IPS-15b (cell line): Measurements from ENCODE around the gene LRRC73.

Source experiments
- H3K27me3 ChIP-seq: one replicate; pipeline ENCODE4 v1.6.1; 2013; ENCODE audit warnings: low read length; ENCODE audit not compliant: control insufficient read depth, insufficient read depth
- H3K36me3 ChIP-seq: one replicate; pipeline ENCODE4 v1.6.1; 2013; ENCODE audit warnings: low read length; ENCODE audit not compliant: control insufficient read depth, insufficient read depth
- H3K4me1 ChIP-seq: one replicate; pipeline ENCODE4 v1.6.1; 2013; ENCODE audit warnings: mild to moderate bottlenecking, low read length; ENCODE audit not compliant: control insufficient read depth, insufficient read depth
- H3K4me3 ChIP-seq: one replicate; pipeline ENCODE4 v1.5.1; 2013; ENCODE audit warnings: low read depth, low read length
- H3K9ac ChIP-seq: one replicate; pipeline ENCODE4 v1.6.1; 2013; ENCODE audit warnings: low read depth, mild to moderate bottlenecking, low read length
- H3K9me3 ChIP-seq: one replicate; pipeline ENCODE4 v1.6.1; 2013; ENCODE audit warnings: mild to moderate bottlenecking, low read length; ENCODE audit not compliant: control insufficient read depth, insufficient read depth

LRRC73 gene

DNA sequence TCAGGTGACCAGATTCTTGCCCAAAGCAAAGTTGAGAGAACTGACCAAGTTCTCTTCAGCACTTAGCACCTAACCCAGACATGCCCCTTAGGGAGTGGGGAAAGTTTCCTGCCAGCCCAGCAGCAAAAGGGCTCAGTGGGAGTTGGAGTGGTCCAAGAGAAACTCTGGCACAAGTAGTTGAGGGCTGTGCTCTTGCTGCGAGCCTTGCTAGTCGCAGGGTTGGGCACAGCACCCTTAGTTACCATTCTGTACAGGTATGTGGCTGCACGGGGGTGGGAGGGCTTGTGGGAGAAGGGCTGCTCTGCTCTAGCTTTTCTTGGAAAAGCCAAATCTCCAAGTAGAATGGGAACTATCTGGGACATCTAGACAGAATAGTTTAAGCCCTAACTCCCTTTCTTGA, 13.1 kb upstream of the LRRC73 start:
- Histone ChIP-seq H3K9ac (no peak overlapping the region), H3K36me3 (peaks cover 80% of the 10 kb centered on the region), H3K27me3 (no peaks in the 10 kb centered on the region), H3K4me1 (peaks cover 1% of the 10 kb centered on the region), H3K9me3 (no peaks in the 10 kb centered on the region), H3K4me3 (no peak overlapping the region)

DNA sequence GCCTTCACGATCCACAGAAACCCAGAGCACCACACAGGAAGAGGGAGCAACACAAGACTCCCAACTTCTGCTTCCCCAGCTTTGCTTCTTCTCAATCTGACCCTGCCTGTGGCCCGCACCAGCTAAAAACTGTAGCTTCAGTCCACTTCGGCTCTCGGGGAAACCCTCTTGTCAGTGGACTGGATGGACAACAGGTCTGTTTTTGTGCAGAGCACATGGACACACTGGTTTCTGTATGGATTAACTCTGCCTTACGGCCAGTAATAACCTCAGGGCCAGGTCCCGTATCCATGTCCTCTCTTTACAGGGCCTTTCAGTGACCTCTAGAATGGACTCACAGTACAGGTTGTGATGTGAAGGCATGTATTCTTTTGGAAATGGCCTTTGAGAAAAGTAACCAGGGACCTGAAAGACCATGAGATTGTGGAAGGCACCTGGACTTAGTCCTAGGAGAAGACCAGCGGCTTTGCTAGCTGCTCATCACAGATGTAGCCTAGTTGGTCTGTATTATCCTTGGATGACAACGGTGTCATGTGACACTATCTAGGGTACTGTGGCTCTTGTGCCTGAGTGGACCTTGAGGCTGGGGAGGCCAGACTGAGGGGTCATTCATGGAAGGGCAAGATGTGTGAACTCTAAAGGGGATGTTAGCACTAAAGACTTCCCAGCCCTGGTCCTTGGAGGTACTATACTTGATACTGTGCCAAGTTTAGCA, 12.6 kb upstream of the LRRC73 start:
- no peaks in the 10 kb centered on the region for H3K27me3 ChIP-seq
- H3K4me1 ChIP-seq: peaks cover 6% of the 10 kb centered on the region
- no peak overlapping the region for H3K9ac ChIP-seq
- no peak overlapping the region for H3K4me3 ChIP-seq
- no peaks in the 10 kb centered on the region for H3K9me3 ChIP-seq
- peaks cover 76% of the 10 kb centered on the region for H3K36me3 ChIP-seq

DNA sequence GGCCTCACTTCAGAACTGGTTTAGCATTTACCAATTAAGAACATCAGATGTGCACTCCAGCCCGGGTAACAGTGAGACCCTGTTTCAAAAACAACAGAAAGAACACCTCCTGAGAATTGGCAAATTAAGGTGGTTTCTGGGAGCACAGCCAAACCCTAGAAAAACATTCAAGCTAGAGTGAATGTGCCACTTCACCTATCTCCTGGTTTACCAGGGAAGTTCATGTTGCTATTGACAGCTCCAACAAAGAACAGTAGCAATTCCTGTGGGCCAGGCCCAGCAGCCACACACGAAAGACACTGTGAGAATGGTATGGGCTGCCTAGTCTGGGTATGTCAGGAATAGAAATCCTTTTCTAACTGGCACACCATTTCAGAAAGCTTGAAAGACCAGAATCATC, 11.7 kb upstream of the LRRC73 start:
- peaks cover 69% of the 10 kb centered on the region for H3K36me3 ChIP-seq
- no peak overlapping the region for H3K9ac ChIP-seq
- no peak overlapping the region for H3K4me3 ChIP-seq
- H3K9me3 ChIP-seq: no peaks in the 10 kb centered on the region
- H3K27me3 ChIP-seq: no peaks in the 10 kb centered on the region
- H3K4me1 ChIP-seq: peaks cover 6% of the 10 kb centered on the region

DNA sequence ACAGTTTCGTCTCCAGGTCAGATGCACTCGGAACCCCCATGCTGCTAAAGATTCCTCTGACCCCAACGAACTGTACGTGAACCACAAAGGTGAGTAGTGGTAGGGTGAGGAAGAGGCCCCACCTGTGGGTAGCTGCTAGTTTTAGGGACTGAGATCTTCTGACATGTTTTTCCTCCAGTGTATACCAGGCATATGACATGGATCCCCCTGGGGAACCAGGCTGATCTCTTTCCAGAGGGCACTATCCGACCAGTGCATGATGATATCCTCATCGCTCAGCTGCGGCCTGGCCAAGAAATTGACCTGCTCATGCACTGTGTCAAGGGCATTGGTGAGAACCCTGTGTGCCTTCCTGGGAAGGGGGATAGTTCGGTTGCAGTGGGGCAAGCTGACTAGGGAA, 10.0 kb upstream of the LRRC73 start:
- H3K9me3 ChIP-seq: no peaks in the 10 kb centered on the region
- H3K9ac ChIP-seq: no peak overlapping the region
- H3K36me3 ChIP-seq: peaks cover 53% of the 10 kb centered on the region
- H3K27me3 ChIP-seq: no peaks in the 10 kb centered on the region
- peaks cover 6% of the 10 kb centered on the region for H3K4me1 ChIP-seq
- no peak overlapping the region for H3K4me3 ChIP-seq

DNA sequence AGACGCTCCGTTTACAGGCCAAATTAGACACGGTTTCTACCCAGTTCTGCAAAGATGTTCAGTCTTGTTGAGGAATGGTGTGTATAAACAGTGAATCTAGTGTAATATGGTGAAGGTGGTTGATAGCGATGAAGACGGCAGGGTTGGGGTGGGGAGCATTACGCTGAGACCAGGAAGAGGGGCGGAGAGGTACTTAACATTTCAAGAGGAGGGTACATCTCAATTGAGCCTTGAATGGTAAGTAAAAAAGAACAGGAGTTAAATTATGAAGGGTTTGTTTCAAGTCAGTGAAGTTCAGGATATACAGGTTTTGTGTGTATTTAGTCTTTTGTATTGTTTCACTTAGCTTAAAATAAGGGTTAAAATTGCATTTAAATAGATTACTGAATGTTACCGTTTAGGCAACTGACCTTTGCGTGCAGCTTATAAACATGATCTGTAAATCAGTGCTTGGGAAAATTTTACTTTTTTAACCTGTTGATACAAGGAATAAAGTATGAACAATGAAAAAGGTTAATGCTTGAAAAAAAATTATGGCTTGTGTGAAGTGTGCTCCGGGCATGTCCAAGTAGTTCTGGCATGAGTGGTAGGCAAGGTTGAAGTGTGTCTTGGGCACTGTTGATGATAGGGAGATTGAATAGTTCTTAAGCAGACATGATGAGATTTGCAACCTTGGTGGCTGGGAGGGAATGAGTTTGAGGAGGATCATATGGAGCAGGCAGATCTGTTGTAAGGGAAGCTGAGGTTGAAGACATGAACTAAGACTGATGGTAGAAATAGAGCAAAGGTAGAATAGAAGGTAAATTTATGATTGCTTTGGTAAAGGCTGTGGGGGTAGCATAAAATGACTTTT, 7.6 kb upstream of the LRRC73 start:
- Histone ChIP-seq H3K4me1 (peaks cover 6% of the 10 kb centered on the region), H3K4me3 (peak overlapping the region; percentile 99), H3K27me3 (no peaks in the 10 kb centered on the region), H3K9ac (peak overlapping the region; percentile 93), H3K9me3 (no peaks in the 10 kb centered on the region), H3K36me3 (peaks cover 50% of the 10 kb centered on the region)

DNA sequence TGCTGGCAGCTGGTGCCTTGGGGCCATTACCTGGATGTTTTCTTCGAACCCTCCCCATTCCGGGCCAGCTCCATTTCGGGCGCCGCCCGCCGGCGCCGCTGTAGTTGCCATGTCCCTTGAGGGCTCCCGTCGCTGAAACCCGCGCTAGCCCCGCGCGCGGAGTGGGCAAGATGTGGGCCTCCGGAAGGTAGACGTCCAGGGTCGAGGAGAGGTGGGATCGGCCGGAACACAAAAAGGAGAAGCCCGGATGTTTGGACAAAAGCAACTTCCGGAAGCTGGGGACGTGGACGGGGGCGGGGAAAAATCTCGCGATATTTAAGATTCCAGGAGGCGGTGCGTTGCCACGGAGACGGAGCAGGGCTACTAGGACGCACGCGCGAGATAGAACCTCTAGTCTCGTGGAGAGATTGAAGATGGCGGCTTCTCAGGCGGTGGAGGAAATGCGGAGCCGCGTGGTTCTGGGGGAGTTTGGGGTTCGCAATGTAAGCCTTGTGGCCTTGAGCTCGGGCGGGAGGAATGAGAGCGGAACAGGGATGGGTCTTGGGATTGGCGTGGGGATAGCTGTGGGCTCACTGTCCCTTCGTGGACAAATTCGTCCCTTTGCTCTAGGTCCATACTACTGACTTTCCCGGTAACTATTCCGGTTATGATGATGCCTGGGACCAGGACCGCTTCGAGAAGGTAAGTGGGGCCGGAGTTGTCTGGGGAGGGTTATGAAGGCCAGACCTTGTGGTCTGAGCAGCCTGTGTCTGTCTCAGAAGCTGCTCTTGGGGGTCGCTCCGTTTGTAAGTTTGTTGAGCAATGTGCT, 6.8 kb upstream of the LRRC73 start, which contains the start of the genes POLR1C and YIPF3:
Gene POLR1C (plus strand): TSS at position 393 of the 808 bp plus-strand sequence. CDS start 21 bp downstream, at position 414.
Gene YIPF3 (minus strand): TSS at position 230 of the 808 bp plus-strand sequence. CDS start 119 bp downstream, at position 111.
- Histone ChIP-seq H3K4me1 (peaks cover 6% of the 10 kb centered on the region), H3K9me3 (no peaks in the 10 kb centered on the region), H3K9ac (peak within 1 kb of the TSS; percentile 93), H3K27me3 (no peaks in the 10 kb centered on the region), H3K36me3 (peaks cover 50% of the 10 kb centered on the region), H3K4me3 (peak within 1 kb of the TSS; percentile 99)

DNA sequence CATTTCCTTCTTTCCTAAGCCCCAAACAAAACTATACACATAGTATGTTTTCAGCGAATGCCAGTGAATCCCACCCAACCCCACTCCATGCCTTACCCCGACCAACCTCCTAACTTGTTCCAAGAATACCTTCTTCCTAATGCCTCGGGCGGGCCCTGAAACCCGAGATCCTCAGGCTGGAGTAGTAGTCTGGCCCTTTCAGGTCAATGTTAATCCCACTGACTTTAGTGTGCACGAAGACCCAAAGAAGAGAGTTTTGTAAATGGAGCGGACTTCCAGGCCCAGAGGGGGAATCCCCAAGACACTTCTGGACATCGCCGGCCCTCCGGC, 6.2 kb upstream of the LRRC73 start:
- peak overlapping the region; percentile 93 for H3K9ac ChIP-seq
- peaks cover 9% of the 10 kb centered on the region for H3K4me1 ChIP-seq
- peaks cover 50% of the 10 kb centered on the region for H3K36me3 ChIP-seq
- H3K27me3 ChIP-seq: no peaks in the 10 kb centered on the region
- no peaks in the 10 kb centered on the region for H3K9me3 ChIP-seq
- H3K4me3 ChIP-seq: peak overlapping the region; percentile 99

DNA sequence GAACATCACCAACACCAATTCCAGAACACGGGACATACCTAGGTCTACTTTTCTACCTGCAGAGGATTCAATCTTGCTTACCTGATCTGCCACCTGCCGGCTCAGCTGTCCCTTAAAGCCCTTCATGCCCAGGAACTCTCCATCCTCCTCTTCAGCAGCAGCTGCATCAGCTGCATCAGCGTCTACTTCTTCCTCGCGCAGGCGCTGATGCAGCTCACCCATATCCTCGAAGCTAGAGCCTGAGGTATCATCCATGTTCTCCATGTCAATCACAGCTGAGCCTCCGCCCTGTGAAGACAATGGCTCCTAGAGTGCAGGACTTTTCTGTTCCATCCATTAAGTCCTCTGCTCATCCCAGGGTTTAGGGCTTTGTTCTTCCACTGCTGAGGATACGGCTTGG, 5.7 kb upstream of the LRRC73 start:
- peaks cover 9% of the 10 kb centered on the region for H3K4me1 ChIP-seq
- peak overlapping the region; percentile 99 for H3K4me3 ChIP-seq
- H3K36me3 ChIP-seq: peaks cover 46% of the 10 kb centered on the region

DNA sequence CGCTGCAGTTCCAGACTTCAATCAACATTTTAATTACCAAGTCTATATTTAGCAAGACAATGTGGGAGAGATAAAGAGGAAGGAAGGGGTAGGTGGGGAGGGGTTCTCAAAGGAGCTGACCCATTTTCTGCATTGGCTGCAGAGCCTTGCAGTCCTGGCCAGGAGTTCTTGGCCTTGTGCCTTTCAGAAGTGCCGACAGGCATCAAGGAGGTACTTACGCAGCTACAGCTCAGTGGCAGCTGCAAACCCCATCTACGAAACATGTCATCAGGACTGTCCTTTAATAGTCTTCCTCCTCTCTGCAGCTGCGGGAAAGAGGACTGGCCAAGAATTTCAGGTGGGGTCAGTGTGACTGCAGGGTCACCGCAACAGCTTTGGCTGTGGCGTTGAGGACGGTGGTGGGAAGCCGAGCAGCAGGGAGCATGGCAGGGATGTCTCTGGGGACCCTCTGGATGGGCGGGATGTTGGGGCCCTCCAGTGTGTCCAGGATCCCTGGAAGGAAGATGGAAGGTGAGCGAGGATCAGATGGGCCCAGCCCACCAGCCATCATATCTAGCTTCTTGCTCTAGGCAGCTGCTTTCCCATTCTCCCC, 1.8 kb upstream of the LRRC73 start:
- Histone ChIP-seq H3K9ac (no peak overlapping the region), H3K4me3 (no peak overlapping the region), H3K36me3 (peaks cover 34% of the 10 kb centered on the region), H3K9me3 (no peaks in the 10 kb centered on the region), H3K4me1 (peaks cover 3% of the 10 kb centered on the region), H3K27me3 (peaks cover 21% of the 10 kb centered on the region)

More for the DNA sequence above, 5.7 kb upstream of the LRRC73 start:
- Histone ChIP-seq H3K9me3 (no peaks in the 10 kb centered on the region), H3K9ac (peak overlapping the region; percentile 93), H3K27me3 (no peaks in the 10 kb centered on the region)

DNA sequence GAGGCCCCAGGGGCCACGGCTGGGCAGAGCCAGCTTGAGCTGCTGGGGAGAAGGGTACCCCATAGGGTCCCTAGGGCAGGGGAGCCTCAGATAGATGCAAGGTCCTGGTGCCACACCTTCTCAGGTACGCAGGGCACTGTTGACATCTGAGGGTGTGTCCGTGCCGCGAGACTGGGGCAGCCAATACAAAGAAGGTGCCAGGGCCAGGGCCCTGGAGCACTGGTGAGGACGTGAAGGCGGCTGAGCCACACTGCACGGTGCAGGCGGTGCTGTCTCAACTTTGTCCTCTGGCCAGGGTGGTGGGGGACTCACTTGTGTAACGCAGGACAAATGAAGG, 649 bp upstream of the LRRC73 start:
- Histone ChIP-seq H3K4me3 (peak overlapping the region; percentile 82), H3K9ac (no peak overlapping the region), H3K36me3 (peaks cover 36% of the 10 kb centered on the region), H3K9me3 (no peaks in the 10 kb centered on the region), H3K4me1 (peaks cover 3% of the 10 kb centered on the region), H3K27me3 (peaks cover 21% of the 10 kb centered on the region)
